CD4-positive, alpha-beta T cell (primary cell): Measurements from ENCODE around the gene FBXL3. TPM values are rescaled to one million over a fixed set of nuclear protein-coding genes. Genes with fewer than 3 reads are reported as not detected.
"Not testable (repeated sequence)": the region's sequence is repeated elsewhere in the genome, so short reads cannot be mapped to it uniquely, and the experiment has no call there.

Experiments
- ATAC-seq: fragments of 200-7000 bp; cut with Tn5 transposase; one replicate; pipeline ENCODE4 v1.10.0; 2022; ENCODE audit warnings: mild to moderate bottlenecking; ENCODE audit not compliant: poor library complexity
- CTCF ChIA-PET: fragments of 350-600 bp; sonication (Branson Sonifier 250); formaldehyde crosslinking; loops from one replicate; lab custom pipeline; 2021; ENCODE audit warnings: antibody characterized with exemption, inconsistent platforms; lab: Charles Lee
- POLR2A ChIA-PET: fragments of 350-600 bp; sonication (Branson Sonifier 250); formaldehyde crosslinking; loops from one replicate; lab custom pipeline; 2021; ENCODE audit warnings: antibody characterized with exemption, inconsistent platforms; lab: Charles Lee
- DNase-seq, 14 experiments: peaks; one replicate each; pipeline ENCODE4 v3.0.0-alpha.2; 2013 to 2020; ENCODE audit warnings: mixed read lengths in 2 of 14
- H3K27ac ChIP-seq, 2 donors: one replicate each; pipeline versions ENCODE4 v1.5.1 to v1.7.0; 2013; ENCODE audit warnings: low read length in 2 of 2, low read depth in 1 of 2, mild to moderate bottlenecking in 1 of 2
- H3K27me3 ChIP-seq, 2 experiments: 1 replicate in 1 of 2; 2 replicates in 1 of 2; pipeline versions ENCODE4 v1.6.1 to v1.7.0; 2013; ENCODE audit warnings: low read length in 2 of 2, control low read depth in 1 of 2, mild to moderate bottlenecking in 1 of 2, moderate library complexity in 1 of 2; ENCODE audit not compliant: insufficient read depth in 2 of 2, control insufficient read depth in 1 of 2
- H3K36me3 ChIP-seq: one replicate; pipeline ENCODE4 v1.6.1; 2013; ENCODE audit warnings: low read length, control low read depth; ENCODE audit not compliant: insufficient read depth
- H3K4me1 ChIP-seq: one replicate; pipeline ENCODE4 v1.6.1; 2013; ENCODE audit warnings: low read length, control low read depth; ENCODE audit not compliant: insufficient read depth
- H3K4me3 ChIP-seq: one replicate; pipeline ENCODE4 v1.5.1; 2013; ENCODE audit warnings: mild to moderate bottlenecking, low read length, moderate library complexity
- H3K9me3 ChIP-seq, 2 experiments: 1 replicate in 1 of 2; 2 replicates in 1 of 2; pipeline versions ENCODE4 v1.6.1 to v1.7.0; 2013; ENCODE audit warnings: low read length in 2 of 2, mild to moderate bottlenecking in 2 of 2, control low read depth in 1 of 2, moderate library complexity in 1 of 2; ENCODE audit not compliant: control insufficient read depth in 1 of 2, insufficient read depth in 1 of 2
- H3K27ac Mint-ChIP-seq: one replicate; pipeline ENCODE4 v1.8.0; 2020; ENCODE audit warnings: mixed read lengths
- H3K27me3 Mint-ChIP-seq: one replicate; pipeline ENCODE4 v1.8.0; 2021; ENCODE audit warnings: mixed read lengths
- H3K36me3 Mint-ChIP-seq: one replicate; pipeline ENCODE4 v1.8.0; 2021; ENCODE audit warnings: low read depth, mixed read lengths
- H3K4me1 Mint-ChIP-seq: one replicate; pipeline ENCODE4 v1.8.0; 2021; ENCODE audit warnings: low read depth, mixed read lengths
- H3K4me3 Mint-ChIP-seq: one replicate; pipeline ENCODE4 v1.8.0; 2020; ENCODE audit warnings: mild to moderate bottlenecking, mixed read lengths
- H3K9me3 Mint-ChIP-seq: one replicate; pipeline ENCODE4 v1.8.0; 2020; ENCODE audit warnings: mixed read lengths
- intact Hi-C, 2 experiments: fragments of 100-400 bp; cut with DNase I in 1 of 2; cut with micrococcal nuclease in 1 of 2; formaldehyde crosslinking; loops; one replicate each; pipeline versions ENCODE4 v1.15.1 to v1.9.0; 2023 to 2025; cut with DNase I, micrococcal nuclease
- total RNA-seq, 174 experiments: library from RNA in 2 of 174; stranded (reverse) in 2 of 174; gene quantifications; one replicate each; pipeline ENCODE4 v1.2.3 and lab custom pipeline; 2021 to 2026
- TF ChIP-seq, protein P1 (sequence below): fragments of 200-600 bp; IDR thresholded peaks from one replicate; pipeline ENCODE4 v1.8.0; 2022; ENCODE audit warnings: antibody characterized with exemption, mild to moderate bottlenecking

The FBXL3 gene
- total RNA-seq, 2 experiments from 2014 or later = 88.7 to 90.4 TPM

DNA sequence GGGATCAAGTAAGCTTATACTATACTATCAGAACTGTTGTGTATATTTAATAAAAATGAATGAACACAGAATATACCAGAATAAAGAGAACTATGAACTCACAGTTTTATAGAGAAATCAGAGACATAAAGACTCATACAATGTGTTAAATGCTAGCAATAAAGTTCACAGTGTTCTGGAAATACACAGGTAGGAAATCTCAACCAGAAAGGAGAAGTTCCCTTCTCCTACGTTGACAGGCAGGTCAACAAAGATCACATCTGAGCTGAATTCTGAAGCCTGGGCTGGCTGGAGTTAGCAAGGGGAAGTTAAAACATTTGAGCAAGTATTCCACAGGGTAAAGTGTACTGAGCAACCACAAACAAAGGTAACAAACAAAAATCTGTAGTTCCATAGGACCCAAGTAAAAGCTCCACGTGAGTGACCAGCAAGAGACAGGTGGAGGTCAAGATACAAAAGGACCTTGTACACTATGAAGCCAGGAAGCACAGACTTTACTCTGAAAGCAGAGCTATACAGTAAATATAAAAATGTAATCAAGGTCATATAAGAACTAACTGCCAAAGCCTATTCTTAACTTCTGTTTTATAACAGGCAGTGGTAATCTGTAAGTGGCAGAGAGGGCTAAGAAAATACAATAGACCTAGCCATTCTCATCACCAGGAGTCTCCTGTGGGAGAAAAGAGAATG lies 13.0 kb downstream of the FBXL3 start:
- Mint-ChIP-seq H3K4me1 (peaks cover 59% of the 10 kb centered on the region), H3K27me3 (no peaks in the 10 kb centered on the region), H3K9me3 (no peaks in the 10 kb centered on the region), H3K36me3 (peaks cover 99% of the 10 kb centered on the region), H3K4me3 (no peak overlapping the region), H3K27ac (peak overlapping the region; percentile 60)
- no peak overlapping the region for H3K4me3 ChIP-seq
- ATAC-seq (no peak), DNase-seq (no peak)
- intact Hi-C loops = no loop called here
- H3K4me1 ChIP-seq = peaks cover 10% of the 10 kb centered on the region
- no peak overlapping the region for H3K27ac ChIP-seq
- peaks cover 95% of the 10 kb centered on the region for H3K36me3 ChIP-seq
- POLR2A ChIA-PET = interaction anchor here (0.8 to 6.3 kb wide), 5 partner anchors 8 to 215 kb away, joined by 3 to 63 read pairs (median 4); partner anchors contain the start of genes CLN5 and FBXL3
- no peaks in the 10 kb centered on the region for H3K9me3 ChIP-seq
- CTCF ChIA-PET = interaction anchor here (1.1 to 1.9 kb wide), 2 partner anchors 12 to 34 kb away, joined by 3 to 4 read pairs; no protein-coding TSS in a partner anchor
- TF ChIP-seq, protein P1, sequence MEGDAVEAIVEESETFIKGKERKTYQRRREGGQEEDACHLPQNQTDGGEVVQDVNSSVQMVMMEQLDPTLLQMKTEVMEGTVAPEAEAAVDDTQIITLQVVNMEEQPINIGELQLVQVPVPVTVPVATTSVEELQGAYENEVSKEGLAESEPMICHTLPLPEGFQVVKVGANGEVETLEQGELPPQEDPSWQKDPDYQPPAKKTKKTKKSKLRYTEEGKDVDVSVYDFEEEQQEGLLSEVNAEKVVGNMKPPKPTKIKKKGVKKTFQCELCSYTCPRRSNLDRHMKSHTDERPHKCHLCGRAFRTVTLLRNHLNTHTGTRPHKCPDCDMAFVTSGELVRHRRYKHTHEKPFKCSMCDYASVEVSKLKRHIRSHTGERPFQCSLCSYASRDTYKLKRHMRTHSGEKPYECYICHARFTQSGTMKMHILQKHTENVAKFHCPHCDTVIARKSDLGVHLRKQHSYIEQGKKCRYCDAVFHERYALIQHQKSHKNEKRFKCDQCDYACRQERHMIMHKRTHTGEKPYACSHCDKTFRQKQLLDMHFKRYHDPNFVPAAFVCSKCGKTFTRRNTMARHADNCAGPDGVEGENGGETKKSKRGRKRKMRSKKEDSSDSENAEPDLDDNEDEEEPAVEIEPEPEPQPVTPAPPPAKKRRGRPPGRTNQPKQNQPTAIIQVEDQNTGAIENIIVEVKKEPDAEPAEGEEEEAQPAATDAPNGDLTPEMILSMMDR = no peak
- H3K27me3 ChIP-seq = no peaks in the 10 kb centered on the region

DNA sequence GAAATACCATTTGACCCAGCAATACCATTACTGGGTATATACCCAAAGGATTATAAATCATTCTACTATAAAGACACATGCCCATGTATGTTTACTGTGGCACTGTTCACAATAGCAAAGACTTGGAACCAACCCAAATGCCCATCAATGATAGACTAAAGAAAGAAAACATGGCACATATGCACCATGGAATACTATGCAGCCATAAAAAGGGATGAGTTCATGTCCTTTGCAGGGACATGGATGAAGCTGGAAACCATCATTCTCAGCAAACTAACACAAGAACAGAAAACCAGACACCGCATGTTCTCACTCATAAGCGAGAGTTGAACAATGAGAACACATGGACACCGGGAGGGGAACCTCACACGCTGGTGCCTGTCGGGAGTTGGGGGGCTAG lies 17.2 kb downstream of the FBXL3 start:
- CTCF ChIA-PET, H3K27me3 ChIP-seq, H3K9me3 ChIP-seq, H3K9me3 Mint-ChIP-seq, H3K27ac ChIP-seq, H3K27me3 Mint-ChIP-seq, intact Hi-C loops, H3K4me3 Mint-ChIP-seq, ATAC-seq, H3K4me3 ChIP-seq, DNase-seq, H3K4me1 ChIP-seq: not testable (repeated sequence)
- Mint-ChIP-seq H3K4me1 (peaks cover 61% of the 10 kb centered on the region), H3K36me3 (peaks cover 90% of the 10 kb centered on the region), H3K27ac (peak overlapping the region; percentile 70)
- peaks cover 78% of the 10 kb centered on the region for H3K36me3 ChIP-seq
- POLR2A ChIA-PET = interaction anchor here (1.0 to 3.9 kb wide), 3 partner anchors 12 to 17 kb away, joined by 3 to 23 read pairs (median 5); partner anchors contain the start of gene FBXL3

DNA sequence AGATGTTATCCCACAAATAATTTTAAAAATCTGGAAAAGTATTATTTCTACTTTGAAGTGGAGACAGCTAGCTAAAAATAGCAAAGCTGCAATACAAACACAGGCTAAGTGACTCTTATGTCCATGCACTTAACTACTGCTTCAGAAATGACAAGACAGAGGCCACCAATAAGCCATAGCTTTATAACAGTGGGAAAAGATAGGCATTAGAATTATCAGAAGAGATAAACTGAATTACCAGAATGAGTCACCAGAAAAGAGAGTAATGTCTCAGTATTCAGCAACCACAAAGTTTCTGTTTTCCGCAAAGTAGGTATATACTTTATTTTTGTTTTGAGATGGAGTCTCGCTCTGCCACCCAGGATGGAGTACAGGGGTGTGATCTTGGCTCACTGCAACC lies 17.9 kb downstream of the FBXL3 start:
- no peaks in the 10 kb centered on the region for H3K27me3 Mint-ChIP-seq
- TF ChIP-seq, protein P1 = no peak
- intact Hi-C loops = no loop called here
- Histone ChIP-seq H3K27ac (no peak overlapping the region), H3K27me3 (no peaks in the 10 kb centered on the region), H3K4me3 (no peak overlapping the region), H3K36me3 (peaks cover 71% of the 10 kb centered on the region), H3K9me3 (no peaks in the 10 kb centered on the region), H3K4me1 (peaks cover 6% of the 10 kb centered on the region)
- H3K36me3 Mint-ChIP-seq = peaks cover 90% of the 10 kb centered on the region
- peaks cover 61% of the 10 kb centered on the region for H3K4me1 Mint-ChIP-seq
- H3K4me3 Mint-ChIP-seq = no peak overlapping the region
- no peak for DNase-seq
- ATAC-seq = peak; percentile 41
- POLR2A ChIA-PET = interaction anchor here (1.3 to 3.9 kb wide), 3 partner anchors 13 to 17 kb away, joined by 5 to 23 read pairs (median 6); partner anchors contain the start of genes CLN5 and FBXL3
- peak overlapping the region; percentile 70 for H3K27ac Mint-ChIP-seq
- H3K9me3 Mint-ChIP-seq = no peaks in the 10 kb centered on the region
- CTCF ChIA-PET = no interaction called here

DNA sequence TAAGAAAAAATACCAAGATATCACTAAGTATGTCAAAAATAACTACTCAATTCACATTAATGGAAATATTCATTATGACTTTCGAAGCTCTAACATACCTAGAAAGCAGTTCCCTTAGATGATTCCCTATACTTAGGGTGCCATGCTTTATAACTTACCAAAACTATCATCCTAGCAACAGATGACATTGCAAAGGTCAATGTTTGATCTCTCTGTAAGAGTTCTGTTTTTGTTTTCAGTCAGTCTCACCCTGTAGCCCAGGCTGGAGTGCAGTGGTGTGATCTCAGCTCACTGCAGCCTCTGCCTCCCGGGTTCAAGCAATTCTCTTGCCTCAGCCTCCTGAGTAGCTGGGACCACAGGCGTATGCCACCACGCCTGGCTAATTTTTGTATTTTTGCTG lies 18.6 kb downstream of the FBXL3 start:
- H3K4me1 ChIP-seq, H3K9me3 ChIP-seq, H3K27me3 ChIP-seq, H3K27me3 Mint-ChIP-seq, H3K9me3 Mint-ChIP-seq, H3K4me3 ChIP-seq, ATAC-seq, H3K27ac ChIP-seq, H3K4me3 Mint-ChIP-seq, intact Hi-C loops, DNase-seq: not testable (repeated sequence)
- POLR2A ChIA-PET = interaction anchor here (1.8 to 3.9 kb wide), 2 partner anchors 17 to 18 kb away, joined by 6 to 23 read pairs; partner anchors contain the start of genes CLN5 and FBXL3
- H3K27ac Mint-ChIP-seq = peak overlapping the region; percentile 70
- H3K36me3 ChIP-seq = peaks cover 65% of the 10 kb centered on the region
- CTCF ChIA-PET = interaction anchor here (1.1 kb wide), 1 partner anchor 28 kb away, joined by 3 read pairs; no protein-coding TSS in a partner anchor
- H3K36me3 Mint-ChIP-seq = peaks cover 88% of the 10 kb centered on the region
- H3K4me1 Mint-ChIP-seq = peaks cover 57% of the 10 kb centered on the region
